Bronchial epithelial cell (primary cell): ENCODE measurements around the gene SCUBE3. TPM values are rescaled to one million over a fixed set of nuclear protein-coding genes. Genes with fewer than 3 reads are reported as not detected.

Source experiments
- DNase-seq: peaks from one replicate; pipeline ENCODE4 v3.0.0-alpha.2; 2010; ENCODE audit warnings: low read depth
- FAIRE-seq: peaks from 2 replicates; lab custom pipeline; 2011; peaks lifted over from hg19 to GRCh38; lab: Jason Lieb, UNC
- H3K27me3 ChIP-seq: 2 replicates; pipeline ENCODE4 v1.5.1; 2011; ENCODE audit warnings: low read length; ENCODE audit not compliant: control insufficient read depth, insufficient read depth
- H3K36me3 ChIP-seq: 2 replicates; pipeline ENCODE4 v1.5.1; 2011; ENCODE audit warnings: low read length; ENCODE audit not compliant: control insufficient read depth, insufficient read depth
- H3K4me3 ChIP-seq: 2 replicates; pipeline ENCODE4 v1.5.1; 2011; ENCODE audit warnings: mild to moderate bottlenecking, low read depth, low read length, control low read depth
- total RNA-seq: library from RNA; depleted of rRNA; stranded (reverse); fragments of >200 nt; gene quantifications from 2 replicates; pipeline ENCODE4 v1.2.1, GENCODE V29; 2014
- TF ChIP-seq, protein P1 (sequence below): IDR thresholded peaks from 2 replicates; pipeline ENCODE4 v1.5.1; 2011; ENCODE audit warnings: mild to moderate bottlenecking, moderate library complexity, low read length, control low read depth, inconsistent platforms; ENCODE audit not compliant: insufficient read depth, severe bottlenecking

The SCUBE3 gene
- total RNA-seq, 1 donor from 2014 or later: not detected

GRCh38 chr6:35242906-35243305 lies 29.1 kb downstream of the SCUBE3 start:
- TF ChIP-seq, protein P1, sequence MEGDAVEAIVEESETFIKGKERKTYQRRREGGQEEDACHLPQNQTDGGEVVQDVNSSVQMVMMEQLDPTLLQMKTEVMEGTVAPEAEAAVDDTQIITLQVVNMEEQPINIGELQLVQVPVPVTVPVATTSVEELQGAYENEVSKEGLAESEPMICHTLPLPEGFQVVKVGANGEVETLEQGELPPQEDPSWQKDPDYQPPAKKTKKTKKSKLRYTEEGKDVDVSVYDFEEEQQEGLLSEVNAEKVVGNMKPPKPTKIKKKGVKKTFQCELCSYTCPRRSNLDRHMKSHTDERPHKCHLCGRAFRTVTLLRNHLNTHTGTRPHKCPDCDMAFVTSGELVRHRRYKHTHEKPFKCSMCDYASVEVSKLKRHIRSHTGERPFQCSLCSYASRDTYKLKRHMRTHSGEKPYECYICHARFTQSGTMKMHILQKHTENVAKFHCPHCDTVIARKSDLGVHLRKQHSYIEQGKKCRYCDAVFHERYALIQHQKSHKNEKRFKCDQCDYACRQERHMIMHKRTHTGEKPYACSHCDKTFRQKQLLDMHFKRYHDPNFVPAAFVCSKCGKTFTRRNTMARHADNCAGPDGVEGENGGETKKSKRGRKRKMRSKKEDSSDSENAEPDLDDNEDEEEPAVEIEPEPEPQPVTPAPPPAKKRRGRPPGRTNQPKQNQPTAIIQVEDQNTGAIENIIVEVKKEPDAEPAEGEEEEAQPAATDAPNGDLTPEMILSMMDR: no peak
- no peak for DNase-seq
- Histone ChIP-seq H3K36me3 (no peaks in the 10 kb centered on the region), H3K4me3 (no peak overlapping the region), H3K27me3 (no peaks in the 10 kb centered on the region)
- no peak for FAIRE-seq

DNA sequence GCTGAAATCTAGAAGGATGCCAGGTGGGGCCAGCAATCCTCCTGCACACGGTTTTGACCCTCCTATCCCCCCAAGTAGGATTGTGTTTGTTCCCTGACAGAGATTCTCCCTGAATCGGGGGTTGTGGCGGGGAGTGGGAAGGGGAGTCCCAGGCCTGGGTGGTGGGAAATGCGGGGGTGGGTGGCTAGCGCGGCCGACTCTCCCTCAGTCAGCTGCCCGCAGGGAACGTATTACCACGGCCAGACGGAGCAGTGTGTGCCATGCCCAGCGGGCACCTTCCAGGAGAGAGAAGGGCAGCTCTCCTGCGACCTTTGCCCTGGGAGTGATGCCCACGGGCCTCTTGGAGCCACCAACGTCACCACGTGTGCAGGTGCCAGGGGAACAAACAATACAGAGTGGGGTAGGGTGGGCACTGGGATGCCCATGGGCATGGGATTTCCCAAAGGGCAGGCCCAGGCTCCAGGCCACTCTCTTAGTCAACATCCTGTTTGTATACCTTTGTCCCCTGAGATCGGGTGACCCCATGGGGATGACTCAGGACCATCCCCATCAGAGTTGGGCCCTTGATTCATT lies 29.7 kb downstream of the SCUBE3 start:
- TF ChIP-seq, protein P1: no peak
- Histone ChIP-seq H3K4me3 (no peak overlapping the region), H3K36me3 (no peaks in the 10 kb centered on the region), H3K27me3 (no peaks in the 10 kb centered on the region)
- DNase-seq (no peak), FAIRE-seq (no peak)

DNA sequence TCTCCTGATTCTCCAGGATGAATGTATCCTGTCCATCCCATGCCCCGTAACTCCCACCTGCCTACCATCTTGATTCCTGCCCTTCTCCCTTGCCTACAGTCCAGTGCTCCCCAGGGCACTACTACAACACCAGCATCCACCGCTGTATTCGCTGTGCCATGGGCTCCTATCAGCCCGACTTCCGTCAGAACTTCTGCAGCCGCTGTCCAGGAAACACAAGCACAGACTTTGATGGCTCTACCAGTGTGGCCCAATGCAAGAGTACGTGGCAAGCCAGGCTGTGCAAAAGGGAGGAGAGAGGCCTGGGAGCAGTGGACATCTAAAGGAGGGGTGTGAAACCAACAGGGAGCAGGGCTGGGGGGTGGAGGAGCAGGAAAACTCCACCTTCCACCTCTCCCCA lies 30.8 kb downstream of the SCUBE3 start:
- DNase-seq (no peak), FAIRE-seq (no peak)
- H3K4me3 ChIP-seq: no peak overlapping the region
- no peaks in the 10 kb centered on the region for H3K27me3 ChIP-seq
- H3K36me3 ChIP-seq: no peaks in the 10 kb centered on the region
- TF ChIP-seq, protein P1: no peak

DNA sequence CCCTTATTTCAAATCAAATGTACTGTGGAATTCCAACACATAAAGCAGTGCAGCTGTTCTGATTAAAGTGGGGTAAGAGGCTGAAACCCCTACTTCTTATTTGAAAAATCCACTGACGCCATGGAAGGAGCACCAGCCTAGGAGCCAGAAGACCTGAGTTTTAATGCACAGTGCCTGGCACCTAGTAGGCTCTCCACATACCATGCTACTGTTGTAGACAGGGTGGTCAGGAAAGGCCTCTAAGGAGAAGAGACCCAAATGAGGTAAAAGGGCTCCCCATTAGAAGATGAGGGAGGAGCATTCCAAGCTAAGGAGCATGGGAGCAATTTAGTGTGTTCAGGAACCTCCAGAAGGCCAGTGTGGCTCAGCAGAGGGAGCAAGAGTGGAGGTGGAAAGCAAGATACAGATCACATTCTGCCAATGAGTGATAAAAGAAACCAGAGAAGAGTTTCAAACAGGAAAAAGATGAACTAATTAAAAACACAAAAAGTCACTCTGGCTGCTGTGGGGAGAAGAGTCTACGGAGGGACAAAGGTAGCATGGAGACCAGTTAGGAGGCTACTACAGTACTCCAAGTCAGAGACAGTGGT lies 34.0 kb downstream of the SCUBE3 start:
- Histone ChIP-seq H3K27me3 (no peaks in the 10 kb centered on the region), H3K4me3 (no peak overlapping the region), H3K36me3 (no peaks in the 10 kb centered on the region)
- TF ChIP-seq, protein P1: no peak
- FAIRE-seq: no peak
- DNase-seq: no peak

GRCh38 chr6:35248300-35248699 lies 34.5 kb downstream of the SCUBE3 start:
- Histone ChIP-seq H3K27me3 (no peaks in the 10 kb centered on the region), H3K4me3 (no peak overlapping the region), H3K36me3 (no peaks in the 10 kb centered on the region)
- FAIRE-seq: no peak
- TF ChIP-seq, protein P1: no peak
- DNase-seq: no peak

DNA sequence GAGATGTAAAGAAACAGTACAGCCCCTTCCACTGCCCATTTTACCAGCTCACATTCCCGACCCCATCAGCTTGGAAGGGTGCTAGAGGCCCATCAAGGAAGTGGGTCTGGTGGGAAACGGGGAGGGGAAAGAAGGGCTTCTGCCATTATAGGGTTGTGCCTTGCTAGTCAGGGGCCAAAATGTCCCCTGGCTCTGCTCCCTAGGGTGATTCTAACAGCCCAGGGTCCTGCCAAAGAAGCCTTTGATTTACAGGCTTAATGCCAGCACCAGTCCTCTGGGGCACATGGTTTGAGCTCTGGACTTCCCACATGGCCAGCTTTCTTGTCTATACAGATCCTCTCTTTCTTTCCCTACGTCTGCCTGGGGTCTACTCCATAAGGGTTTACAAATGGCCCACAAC lies 35.2 kb downstream of the SCUBE3 start:
- FAIRE-seq (no peak), DNase-seq (no peak)
- Histone ChIP-seq H3K36me3 (no peaks in the 10 kb centered on the region), H3K4me3 (no peak overlapping the region), H3K27me3 (no peaks in the 10 kb centered on the region)
- TF ChIP-seq, protein P1: no peak
